GM21360 (cell line): ENCODE measurements around the gene TRIM17.

Experiments
- ATAC-seq: cut with Tn5 transposase; IDR thresholded peaks from one replicate; pipeline ENCODE4 v1.9.1; 2021; ENCODE audit warnings: mild to moderate bottlenecking, moderate library complexity; ENCODE audit not compliant: unreplicated experiment

The TRIM17 gene

GRCh38 chr1:228404107-228404720, 12.4 kb downstream of the TRIM17 start:
- ATAC-seq = no peak

DNA sequence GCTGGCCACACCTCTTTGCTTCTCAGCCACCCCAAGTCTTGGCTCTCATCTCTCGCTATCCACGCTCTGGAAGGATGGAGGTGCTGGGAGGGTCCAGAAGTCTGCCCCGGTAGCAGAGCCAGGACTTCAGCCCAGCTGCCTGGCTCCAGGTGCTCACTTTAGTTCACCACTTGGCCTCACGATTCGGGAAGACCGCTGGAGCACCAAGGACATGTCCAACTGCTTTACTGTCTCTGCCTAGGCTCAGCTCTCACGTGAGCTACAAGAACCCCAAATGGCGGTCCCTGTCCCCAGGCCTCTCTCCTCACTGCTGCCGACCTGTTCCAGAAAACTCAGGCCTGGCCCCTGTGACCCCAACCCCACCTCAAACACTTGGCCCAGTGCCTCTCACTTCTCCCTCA, 13.4 kb downstream of the TRIM17 start:
- ATAC-seq = no peak

DNA sequence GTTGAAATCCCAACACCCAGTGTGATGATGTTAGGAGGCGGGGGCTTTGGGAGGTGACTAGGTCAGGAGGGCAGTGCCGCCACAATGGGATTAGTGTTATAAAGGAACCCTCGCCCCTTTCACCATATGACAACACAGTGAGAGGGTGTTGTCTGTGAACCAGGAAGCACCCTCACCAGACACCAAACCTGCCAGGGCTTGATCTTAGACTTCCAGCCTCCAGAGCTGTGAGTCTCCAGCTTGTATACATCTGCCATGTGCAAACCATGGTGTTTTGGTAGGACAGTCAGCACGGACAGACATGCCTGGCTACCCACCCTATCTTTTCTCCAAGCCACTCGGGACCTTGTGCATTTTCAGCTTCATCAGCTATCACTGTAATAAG, 14.0 kb downstream of the TRIM17 start:
- no peak for ATAC-seq

- no peak for ATAC-seq
These were observed 14.7 kb downstream of the TRIM17 start for GRCh38 chr1:228401782-228402640.

DNA sequence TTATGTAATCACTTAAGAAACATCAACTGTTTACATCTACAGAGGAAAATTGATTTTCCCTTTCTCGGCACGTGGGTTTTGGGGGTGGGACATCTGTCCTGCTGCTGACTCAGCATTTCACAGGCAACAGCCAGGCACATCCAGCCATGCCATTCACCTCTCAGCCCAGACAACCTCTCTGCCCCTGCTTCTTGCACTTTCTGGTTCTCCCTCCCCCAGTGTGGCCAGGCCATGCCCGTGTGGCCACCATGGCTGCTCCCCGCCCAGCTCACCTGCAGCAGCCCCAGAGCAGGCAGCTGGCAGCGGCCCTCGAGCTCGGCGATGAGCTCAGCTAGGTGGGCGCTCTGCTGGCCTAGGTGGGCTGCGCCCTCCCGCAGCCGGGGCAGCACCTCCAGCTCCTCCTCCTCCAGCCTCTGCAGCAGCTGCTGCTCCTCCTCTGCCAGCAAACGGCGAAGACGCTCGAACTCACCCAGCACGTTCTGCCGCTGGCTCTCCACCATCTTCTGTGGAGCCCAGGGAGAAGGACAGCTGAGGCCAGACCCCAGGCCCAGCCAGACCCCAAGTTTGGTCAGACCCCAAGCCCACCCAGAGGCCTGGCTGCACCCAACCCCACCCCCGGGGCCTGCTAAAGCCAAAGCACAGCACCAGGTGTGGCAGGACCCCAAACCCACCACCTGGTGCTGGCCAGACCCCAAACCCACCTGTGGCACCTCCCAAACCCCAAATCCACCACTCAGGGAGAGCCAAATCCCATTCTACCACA, 15.8 kb downstream of the TRIM17 start:
- ATAC-seq = no peak

DNA sequence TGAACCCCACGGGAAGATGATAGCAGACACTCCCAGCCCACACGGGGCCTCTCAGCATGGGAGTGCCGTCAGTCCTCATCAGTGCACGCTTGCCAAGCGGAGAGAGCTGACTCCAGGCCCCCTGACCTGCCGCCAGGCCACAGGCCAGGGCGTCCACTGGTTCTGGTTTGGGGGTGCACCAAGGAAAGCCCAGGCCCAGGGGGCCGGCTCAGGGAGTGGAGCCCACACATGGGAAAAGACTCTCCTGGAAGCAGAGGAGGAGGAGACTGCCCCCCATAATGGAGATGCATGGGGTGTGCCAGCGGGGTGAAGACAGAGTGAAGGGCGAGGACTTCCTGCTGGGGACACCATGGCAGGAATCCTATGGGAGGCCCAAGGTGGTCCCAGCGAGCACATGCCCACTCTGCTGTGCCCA, 16.4 kb downstream of the TRIM17 start:
- no peak for ATAC-seq

DNA sequence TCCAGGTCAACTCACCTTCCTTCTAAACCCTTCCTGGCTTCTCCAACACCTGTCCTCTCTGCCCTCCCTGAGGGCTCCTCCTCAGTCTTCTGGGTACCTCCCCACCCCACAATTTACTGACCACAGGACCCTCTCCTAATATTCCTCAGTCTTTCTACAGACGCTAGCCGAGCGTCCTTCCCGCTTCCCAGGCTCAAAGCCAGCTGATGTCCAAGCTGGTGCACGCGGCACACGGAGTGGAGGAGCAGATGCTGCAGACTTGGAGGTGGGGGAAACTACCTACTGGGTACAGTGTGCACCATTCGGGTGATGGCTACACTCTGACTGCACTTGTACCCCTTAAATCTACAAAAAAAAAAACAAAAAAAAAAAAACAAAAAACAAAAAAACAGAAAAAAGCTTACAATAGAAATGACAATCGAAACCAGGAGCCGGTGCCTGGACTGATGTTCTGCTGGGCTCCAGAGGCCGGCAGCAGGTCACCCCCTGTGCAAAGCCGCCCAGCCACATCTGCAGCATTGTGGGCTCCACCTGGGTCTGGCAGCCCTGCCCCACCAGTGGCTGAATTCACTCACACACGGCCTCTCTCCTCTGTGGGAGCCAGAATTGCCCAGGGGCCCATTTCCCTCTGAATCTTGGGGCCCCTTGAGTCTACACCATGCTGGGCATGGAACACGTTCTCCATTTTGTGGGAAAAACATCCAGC, 17.0 kb downstream of the TRIM17 start:
- no peak for ATAC-seq

GRCh38 chr1:228398741-228399461, 17.8 kb downstream of the TRIM17 start:
- no peak for ATAC-seq

- ATAC-seq = no peak
These were observed 18.7 kb downstream of the TRIM17 start for GRCh38 chr1:228397966-228398365.

- no peak for ATAC-seq
These were observed 19.6 kb downstream of the TRIM17 start for GRCh38 chr1:228396770-228397662.

DNA sequence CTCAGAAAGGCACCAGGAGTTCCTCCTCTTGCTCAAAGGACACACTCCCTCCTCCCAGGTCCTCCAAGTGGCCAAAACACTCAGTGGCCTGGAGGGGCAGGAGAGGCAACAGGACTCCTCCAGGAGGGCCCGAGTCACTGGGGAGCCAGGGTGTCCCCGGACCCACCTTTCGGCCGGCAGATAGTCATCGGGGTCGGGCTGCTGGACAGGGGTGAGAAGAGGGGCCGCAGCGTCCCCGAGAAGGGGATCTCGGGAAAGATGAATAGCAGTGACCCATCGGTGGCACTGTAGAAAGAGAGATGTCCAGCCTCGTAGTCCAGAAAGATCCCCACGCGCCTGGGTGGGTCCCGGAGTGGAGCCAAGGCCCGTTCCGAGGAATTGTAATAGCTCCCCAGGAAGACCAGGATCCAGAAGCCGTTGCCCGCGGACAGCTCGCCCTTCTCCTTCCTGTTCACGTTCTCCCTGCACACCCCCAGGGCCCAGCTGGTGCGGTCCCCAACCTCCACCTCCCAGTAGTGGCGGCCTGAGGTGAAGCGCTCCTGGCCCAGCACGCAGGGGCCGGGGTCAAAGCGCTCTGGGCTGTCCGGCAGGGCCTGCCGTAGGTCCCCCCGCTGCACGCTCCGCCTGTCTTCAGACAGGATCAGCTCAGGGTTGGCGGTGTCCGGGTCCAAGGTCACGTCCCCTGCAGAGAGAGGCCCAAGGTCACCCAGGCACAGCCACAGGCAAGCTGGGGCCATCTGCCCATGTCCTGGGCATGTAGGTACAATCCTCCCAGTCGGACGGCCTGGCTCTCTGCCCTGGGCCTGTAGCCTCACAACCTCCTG, 21.9 kb downstream of the TRIM17 start:
- no peak for ATAC-seq

DNA sequence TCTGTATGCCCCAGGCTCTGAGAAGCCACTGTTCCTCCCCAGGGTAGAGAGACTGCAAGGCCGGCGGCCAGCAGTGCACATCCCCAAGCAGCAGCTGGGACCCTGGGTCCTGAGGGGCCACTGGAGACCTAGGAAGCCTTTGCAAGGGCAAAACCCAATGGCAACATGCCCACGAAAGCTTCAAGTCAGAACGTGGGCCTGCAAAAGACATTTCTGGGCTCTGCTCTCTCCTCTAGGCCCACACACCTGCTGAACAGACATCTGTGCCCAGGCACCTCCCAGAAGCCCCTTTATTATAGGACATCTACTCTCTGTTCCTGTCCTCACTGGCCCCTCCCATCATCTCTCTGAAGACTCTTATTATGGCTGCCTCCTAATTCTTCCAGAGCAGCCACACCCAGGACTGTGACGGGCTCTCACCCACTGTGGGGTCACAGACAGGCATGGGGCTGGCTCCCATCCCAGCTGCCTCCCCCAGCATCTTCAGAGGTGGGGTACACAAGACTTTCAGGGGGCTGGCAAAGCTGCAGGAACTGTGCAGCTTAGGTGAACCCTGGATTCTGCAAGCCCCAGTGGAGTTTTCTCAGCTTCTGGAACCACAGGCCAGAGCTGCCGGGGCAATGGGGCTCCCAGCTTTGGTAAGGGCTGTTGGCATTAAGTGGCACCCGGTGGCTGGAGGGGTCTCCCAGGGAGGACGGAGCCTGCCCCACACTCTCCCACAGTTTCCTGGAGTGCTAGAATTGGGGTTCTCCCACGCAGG, 22.7 kb downstream of the TRIM17 start:
- ATAC-seq = no peak

DNA sequence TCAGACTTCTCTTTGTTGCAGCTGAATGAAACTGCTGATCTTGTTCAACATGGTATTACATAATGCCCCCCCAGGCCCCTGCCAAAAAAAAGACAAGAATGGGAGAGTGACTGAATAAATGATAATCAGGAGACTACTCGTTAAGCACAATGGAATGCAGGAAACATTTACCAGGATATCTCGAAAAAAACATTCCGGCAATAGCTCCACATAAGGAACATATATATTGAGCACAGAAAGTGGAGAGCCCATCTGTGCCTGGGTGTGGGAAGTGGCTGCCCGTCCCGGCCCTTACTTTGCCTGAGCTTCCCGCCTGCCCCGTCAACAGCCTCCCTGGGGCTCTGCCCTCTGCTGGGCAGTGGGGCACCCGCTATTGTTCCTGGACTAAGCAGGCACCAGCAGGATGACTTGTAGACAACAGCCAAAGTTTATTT, 23.4 kb downstream of the TRIM17 start:
- no peak for ATAC-seq

DNA sequence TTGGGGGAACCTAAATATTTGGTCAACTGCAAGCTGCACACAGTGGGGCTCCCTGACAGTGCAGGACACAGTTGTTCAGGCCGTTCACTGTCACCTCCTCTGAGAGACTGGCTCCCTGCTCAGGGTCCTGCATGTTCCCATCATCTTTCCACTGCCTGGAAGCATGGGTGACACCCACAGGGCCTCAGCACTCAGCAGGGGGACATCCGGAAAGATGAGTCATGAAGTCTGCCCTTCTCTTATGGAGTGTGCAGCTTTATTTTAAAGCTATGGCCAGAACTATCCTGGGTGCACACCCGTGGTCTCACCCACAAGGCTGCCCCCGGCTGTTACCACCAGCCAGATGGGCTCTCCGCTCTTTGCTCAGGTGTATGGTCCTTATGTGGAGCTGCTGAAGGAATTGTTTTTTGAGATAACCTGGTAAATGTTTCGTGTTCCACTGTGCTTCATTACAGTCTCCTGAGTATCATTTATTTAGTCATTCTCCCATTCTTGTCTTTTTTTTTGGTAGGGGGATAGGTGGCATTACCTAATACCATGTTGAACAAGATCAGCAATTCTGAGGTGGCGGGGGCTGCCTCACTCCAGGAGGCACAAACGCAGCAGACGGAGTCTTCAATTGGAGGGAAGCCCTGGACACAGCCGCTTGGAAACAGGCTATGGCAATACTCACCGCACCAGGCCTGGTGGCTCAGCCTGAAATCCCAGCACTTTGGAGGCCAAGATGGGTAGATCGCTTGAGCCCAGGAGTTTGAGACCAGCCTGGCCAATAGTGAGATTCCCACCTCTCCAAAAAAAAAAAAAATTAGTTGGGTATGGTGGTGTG, 24.3 kb downstream of the TRIM17 start:
- ATAC-seq = no peak

DNA sequence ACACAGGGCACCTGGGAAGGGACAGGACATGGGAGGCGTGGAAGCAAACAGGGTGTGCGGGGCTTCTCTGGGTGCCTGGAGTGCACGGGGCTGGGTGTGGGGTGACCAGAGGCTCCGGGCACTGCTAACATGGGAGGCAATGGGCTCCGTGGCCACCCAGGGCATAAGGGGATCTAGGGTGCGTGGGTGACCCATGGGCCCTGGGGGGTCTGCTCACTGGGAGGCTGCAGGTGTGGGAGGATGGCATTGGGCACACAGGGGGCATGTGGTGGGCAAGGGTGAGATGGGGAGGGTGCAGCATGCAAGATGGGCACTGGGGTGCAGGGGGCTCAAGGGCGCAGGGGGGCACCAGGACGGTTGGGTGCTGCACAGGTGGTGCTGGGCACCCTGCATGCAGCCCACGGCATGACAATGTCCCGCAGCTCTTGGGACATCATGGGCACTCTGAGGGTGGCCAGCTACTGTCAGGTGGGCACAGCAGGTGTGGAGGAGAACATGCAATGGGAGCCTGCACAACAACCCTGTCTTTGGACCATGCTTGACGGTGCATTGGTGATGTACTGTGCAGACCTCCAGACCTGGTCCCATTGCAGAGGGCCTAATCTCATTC, 25.1 kb downstream of the TRIM17 start:
- ATAC-seq = no peak

GRCh38 chr1:228390649-228391048, 26.0 kb downstream of the TRIM17 start:
- ATAC-seq = no peak

GRCh38 chr1:228387321-228387720, 29.3 kb downstream of the TRIM17 start:
- no peak for ATAC-seq
